GM18873 (cell line): Measurements from ENCODE around the gene DHRSX.
"Not testable (repeated sequence)": the region's sequence is repeated elsewhere in the genome, so short reads cannot be mapped to it uniquely, and the experiment has no call there.

Experiments
- ATAC-seq: cut with Tn5 transposase; IDR thresholded peaks from one replicate; pipeline ENCODE4 v1.9.1; 2021; ENCODE audit warnings: mild to moderate bottlenecking, moderate library complexity, moderate number of reproducible peaks; ENCODE audit not compliant: unreplicated experiment, low FRiP score

DHRSX gene

DNA sequence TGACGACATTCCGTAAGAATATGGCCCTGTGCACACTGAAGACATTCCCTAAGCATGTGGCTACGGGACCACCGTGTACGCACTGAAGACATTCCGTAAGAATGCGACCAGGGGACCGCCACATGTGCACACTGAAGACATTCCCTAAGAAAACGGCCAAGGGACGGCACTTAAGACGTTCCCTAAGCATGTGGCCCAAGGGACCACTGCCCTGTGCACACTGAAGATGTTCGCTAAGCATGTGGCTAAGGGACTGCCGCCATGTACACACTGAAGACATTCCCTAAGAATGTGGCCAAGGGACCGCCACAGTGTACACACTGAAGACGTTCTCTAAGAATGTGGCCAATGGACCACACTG, 21.4 kb downstream of the DHRSX start:
- no peak for ATAC-seq

DNA sequence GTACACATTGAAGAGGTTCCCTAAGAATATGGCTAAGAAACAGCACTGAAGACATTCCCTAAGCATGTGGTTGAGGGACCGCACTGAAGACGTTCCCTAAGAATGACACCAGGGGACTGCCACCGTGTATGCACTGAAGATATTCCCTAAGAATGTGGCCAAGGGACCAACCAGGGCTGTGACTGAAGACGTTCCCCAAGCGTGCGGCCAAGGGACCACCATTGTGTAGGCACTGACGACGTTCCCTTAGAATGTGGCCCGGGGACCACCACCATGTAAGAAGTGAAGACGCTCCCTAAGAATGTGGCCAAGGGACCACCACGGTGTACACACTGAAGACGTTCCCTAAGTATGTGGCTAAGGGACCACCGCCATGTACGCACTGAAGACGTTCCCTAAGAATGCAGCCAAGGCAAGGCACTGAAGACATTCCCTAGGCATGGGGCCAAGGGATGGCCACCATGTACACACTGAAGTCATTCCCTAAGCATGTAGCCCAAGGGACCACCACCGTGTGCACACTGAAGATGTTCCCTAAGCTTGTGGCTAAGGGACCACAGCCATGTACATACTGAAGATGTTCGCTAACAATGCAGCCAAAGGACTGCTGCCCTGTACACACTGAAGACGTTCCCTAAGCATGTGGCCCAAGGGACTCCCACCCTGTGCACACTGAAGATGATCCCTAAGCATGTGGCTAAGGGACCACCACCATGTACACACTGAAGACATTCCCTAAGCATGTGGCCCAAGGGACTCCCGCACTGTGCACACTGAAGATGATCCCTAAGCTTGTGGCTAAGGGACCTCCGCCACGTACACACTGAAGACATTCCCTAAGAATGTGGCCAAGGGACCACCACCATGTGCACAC, 22.0 kb downstream of the DHRSX start:
- ATAC-seq: no peak

DNA sequence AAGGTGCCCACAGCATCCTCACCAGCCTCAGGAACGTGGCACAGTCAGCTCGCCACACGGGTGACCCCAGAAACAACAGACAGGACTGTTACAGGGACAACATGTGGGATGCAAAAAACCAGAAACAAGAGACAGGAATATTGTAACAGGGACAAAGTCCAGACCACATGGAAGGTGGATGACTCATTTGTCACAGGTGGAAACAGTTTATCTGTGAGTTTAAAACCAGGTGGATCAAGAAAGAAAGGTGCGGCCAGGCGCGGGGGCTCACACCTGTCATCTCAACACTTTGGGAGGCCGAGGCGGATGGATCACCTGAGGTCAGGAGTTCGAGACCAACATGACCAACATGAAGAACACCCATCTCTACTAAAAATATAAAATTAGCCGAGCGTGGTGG, 23.5 kb downstream of the DHRSX start:
- not testable (repeated sequence) for ATAC-seq

DNA sequence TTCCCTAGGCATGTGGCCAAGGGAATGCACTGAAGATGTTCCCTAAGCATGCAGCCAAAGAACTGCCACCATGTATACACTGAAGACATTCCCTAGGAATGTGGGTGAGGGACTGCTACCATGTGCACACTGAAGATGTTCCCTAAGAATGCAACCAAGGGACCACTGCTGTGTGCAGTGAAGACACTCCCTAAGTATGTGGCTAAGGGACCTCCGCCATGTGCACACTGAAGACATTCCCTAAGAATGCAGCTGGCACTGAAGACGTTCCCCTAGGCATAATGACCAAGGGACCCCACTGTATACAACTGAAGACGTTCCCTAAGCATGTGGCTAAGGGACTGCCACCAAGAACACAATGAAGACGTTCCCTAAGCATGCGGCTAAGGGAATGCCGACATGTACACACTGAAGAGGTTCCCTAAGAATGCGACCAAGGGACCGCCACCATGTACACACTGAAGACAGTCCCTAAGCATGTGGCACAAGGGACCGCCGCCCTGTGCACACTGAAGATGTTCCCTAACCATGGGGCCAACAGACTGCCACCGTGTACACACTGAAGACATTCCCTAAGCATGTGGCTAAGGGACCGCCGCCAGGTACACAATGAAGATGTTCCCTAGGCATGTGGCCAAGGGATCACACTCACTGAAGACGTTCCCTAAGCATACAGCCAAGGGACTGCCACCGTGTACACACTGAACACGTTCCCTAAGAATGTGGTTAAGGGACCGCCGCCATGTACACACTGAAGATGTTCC, 25.6 kb downstream of the DHRSX start:
- ATAC-seq: no peak

DNA sequence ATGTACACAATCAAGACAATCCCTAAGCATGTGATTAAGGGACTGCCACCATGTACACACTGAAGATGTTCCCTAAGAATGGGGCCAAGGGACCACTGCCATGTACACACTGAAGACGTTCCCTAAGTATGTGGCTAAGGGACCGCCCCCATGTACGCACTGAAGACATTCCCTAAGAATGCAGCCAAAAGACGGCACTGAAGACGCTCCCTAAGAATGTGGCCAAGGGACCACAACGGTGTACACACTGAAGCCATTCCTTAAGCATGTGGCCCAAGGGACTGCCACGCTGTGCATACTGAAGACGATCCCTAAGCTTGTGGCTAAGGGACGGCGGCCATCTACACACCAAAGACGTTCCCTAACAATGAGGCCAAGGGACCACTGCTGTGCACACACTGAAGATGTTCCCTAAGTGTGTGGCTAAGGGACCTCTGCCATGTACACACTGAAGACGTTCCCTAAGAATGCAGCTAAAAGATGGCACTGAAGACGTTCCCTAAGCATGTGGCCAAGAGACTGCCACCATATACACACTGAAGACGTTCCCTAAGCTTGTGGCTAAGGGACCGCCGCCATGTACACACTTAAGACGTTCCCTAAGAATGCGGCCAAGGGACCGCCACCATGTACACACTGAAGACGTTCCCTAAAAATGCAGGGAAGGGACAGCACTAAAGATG, 26.4 kb downstream of the DHRSX start:
- no peak for ATAC-seq

DNA sequence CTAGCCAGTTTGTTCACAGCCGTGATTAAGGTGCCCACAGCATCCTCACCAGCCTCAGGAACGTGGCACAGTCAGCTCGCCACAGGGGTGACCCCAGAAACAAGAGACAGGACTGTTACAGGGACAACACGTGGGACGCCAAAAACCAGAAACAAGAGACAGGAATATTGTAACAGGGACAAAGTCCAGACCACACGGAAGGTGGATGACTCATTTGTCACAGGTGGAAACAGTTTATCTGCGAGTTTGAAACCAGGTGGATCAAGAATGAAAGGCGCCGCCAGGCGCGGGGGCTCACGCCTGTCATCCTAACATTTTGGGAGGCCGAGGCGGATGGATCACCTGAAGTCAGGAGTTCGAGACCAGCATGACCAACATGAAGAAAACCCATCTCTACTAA, 27.7 kb downstream of the DHRSX start:
- not testable (repeated sequence) for ATAC-seq

DNA sequence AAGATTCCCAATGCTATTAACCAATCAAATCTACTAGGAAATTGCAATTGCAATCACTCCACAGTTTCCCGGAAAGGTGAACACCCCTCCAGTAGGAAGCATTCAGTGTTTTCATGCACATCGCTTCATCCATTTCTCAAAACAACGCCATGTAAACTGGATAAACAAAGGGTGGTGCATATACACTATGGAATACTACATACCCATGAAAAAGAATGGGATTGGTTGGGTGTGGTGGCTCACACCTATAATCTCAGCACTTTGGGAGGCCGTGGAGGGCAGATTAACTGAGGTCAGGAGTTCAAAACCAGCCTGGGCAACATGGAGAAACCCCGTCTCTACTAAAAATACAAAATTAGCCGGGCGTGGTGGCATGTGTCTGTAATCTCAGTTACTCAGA, 29.1 kb downstream of the DHRSX start:
- no peak for ATAC-seq

DNA sequence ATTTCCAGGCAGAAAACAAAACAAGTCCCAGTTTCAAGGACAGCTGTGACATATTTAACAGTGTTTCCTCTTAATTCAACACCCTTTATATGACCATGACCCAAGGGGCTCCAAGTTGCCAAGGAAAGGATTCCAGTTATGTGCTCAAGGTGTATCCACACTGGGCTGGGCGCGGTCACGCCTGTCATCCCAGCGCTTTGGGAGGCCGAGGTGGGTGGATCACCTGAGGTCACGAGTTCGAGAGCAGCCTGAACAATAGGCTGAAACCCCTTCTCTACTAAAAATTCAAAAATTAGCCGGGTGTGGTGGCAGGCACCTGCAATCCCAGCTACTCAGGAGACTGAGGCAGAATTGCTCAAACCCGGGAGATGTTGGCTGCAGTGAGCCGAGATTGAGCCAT, 29.6 kb downstream of the DHRSX start:
- not testable (repeated sequence) for ATAC-seq

DNA sequence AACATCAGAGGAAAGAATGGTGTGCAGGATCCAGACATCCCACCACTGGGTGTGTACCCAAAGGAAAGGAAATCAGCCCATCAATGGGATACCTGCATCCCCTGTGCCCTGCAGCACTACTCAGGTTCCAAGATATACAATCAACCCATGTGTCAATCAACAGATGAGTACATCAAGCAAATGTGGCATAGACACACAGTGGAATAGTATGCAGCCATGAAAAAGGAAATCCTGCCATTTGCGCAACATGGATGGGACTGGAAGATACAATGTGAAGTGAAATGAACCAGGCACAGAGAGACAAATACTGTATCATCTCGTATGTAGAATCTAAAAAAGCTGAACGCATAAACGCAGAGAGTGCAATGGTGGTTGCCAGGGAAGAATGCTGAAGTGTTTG, 30.9 kb downstream of the DHRSX start:
- not testable (repeated sequence) for ATAC-seq

DNA sequence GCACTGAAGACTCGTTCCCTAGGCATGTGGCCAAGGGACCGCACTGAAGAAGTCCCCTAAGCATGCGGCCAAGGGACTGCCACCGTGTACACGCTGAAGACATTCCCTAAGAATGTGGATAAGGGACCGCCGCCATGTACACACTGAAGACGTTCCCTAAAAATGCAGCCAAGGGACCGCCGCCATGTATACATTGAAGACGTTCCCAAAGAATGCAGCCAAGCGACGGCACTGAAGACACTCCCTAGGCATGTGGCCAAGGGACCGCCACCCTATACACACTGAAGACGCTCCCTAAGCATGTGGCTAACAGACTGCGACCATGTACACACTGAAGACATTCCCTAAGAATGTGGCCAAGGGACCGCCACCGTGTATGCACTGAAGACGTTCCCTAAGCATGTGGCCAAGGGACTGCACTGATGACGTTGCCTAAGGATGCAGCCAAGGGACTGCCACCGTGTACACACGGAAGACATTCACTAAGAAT, 31.5 kb downstream of the DHRSX start:
- ATAC-seq: no peak

DNA sequence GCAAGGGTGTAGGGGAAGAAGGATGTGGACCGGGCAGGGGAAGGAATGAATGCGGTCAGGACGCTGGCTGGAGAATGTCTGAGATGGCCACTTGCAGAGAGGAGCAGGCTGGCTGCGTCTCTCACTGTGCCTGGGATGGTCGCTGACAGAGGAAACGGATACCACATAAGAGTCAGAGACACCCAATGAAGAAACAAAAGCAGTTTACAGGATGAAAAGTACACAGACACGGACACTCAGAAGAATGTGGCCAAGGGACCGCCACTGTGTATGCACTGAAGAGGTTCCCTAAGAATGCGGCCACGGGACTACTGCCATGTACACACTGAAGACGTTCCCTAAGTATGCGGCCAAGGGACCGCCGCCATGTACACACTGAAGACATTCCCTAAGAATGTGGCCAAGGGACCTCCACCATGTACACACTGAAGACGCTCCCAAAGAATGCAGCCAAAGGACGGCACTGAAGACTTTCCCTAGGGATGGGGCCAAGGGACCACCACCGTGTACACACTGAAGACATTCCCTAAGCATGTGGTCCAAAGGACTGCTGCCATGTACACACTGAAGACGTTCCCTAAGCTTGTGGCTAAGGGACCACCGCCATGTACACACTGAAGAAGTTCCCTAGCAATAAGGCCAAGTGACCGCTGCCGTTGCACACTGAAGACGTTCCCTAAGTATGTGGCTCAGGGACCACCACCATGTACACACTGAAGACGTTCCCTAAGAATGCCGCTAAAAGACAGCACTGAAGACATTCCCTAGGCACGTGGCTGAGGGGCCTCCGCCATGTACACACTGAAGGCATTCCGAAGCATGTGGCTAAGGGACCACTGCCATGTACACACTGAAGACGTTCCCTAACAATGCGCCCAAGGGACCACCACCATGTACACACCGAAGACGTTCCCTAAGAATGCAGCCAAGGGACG, 32.2 kb downstream of the DHRSX start:
- no peak for ATAC-seq

DNA sequence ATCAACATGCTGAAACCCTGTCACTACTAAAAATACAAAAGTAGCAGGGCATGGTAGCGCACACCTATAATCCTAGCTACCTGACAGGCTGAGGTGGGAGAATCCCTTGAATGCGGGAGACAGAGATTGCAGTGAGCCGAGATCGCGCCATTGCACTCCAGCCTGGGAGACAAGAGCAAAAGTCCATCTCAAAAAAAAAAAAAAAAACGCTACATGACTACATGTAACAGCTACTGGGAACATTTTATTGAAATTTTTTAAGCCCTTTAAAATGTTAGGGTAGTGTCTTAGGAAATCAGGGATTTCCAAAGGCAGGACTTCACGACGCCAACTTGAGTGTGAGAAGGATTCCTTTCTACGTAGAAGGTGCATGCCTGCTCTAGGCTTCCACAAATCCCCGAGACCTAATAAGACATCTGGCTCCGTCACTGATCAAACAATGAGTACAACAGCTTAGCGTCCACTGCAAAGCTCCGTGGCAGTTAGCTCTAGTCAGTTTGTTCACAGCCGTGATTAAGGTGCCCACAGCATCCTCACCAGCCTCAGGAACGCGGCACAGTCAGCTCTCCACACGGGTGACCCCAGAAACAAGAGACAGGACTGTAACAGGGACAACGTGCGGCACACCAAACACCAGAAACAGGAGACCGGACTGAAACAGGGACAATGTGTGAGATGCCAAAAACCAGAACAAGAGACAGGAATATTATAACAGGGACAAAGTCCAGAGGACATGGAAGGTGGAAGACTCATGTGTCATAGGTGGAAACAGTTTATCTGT, 33.7 kb downstream of the DHRSX start:
- ATAC-seq: no peak

DNA sequence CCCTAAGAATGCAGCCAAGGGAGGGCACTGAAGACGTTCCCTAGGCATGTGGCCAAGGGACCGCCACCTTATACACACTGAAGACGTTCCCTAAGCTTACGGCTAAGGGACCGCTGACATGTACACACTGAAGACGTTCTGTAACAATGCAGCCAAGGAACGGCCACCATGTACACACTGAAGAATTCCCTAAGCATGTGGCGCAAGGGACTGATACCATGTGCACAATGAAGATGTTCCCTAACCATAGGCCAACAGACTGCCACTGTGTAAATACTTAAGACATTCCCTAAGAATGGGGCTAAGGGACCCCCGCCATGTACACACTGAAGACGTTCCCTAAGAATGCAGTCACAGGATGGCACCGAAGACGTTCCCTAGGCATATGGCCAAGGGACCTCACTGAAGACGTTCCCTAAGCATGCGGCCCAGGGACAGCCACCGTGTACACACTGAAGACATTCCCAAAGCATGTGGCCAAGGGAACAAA, 36.1 kb downstream of the DHRSX start:
- no peak for ATAC-seq

DNA sequence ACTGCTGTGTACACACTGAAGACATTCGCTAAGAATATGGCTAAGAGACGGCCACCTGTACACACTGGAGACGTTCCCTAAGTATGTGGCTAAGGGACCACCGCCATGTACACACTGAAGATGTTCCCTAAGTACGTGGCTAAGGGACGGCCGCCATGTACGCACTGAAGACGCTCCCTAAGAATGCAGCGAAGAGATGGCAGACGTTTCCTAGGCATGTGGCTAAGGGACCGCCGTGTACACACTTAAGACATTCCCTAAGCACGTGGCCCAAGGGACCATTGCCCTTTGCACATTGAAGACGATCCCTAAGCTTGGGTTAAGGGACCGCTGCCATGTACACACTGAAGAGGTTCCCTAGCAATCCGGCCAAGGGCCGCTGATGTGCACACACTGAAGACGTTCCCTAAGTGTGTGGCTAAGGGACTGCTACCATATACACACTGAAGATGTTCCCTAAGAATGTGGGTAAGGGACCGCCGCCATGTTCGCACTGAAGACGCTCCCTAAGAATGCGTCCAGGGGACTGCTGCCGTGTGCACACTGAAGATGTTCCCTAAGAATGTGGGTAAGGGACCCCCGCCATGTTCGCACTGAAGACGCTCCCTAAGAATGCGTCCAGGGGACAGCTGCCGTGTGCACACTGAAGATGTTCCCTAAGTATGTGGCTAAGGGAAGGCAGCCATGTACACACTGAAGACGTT, 36.7 kb downstream of the DHRSX start:
- ATAC-seq: no peak

DNA sequence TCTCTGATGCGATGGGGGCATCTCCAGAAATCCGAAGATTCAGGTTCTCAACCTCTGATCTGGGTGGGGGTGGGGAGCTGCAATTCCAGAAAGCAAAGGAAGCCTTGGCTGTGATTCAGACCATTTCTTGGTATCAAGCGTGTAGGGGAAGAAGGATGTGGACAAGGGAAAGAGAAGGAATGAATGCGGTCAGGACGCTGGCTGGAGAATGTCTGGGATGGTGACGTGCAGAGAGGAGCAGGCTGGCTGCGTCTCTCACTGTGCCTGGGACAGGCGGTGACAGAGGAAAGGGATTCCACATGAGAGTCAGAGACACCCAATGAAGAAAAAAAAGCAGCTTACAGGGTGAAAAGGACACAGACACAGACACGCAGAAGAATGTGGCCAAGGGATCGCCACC, 37.3 kb downstream of the DHRSX start:
- not testable (repeated sequence) for ATAC-seq

DNA sequence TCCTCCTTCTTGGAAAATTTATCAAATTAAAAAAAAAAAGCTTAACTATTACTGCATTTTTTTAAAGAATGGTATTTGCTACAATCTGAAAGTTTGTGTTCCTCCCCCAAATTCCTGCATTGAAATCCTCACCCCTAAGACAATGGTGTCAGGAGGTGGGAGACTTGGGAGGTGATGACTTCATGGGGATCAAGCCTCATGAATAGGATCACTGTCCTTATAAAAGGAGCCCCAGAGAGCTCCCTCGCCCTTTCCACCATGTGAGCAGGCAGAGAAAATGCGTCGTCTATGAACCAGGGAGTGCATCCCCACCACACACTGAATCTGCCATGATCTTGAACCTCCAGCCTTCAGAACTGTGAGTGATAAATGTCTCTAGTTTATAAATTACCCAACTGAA, 38.0 kb downstream of the DHRSX start:
- no peak for ATAC-seq

DNA sequence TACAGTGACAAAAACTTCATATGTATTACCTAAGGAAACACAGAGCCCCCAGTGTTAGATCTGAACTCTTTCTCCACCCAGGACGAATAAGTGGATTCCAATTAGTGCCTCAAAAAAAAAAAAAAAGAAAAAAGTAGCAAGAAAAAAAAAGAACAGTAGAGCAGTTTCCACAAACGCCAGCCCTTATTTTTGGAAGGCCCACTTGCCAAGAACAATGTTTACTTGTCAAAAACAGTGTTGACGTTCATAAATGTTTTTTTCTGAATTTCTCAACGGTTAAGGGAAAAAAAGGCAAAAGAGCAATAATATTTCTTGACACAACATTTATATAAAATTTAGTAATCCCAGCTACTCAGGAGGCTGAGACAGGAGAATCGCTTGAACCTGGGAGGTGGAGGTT, 38.7 kb downstream of the DHRSX start:
- no peak for ATAC-seq

DNA sequence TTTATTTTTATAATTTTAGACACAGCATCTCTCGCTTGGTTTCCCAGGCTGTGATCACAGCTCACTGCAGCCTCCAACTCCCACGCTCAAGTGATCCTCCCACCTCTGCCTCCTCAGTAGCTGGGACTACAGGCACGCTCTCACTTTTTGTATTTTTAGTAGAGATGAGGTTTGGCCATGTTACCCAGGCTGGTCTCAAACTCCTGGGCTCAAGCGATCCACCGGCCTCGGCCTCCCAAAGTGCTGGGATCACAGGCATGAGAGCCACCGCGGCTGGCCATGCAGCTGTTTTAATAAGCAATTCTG, 39.1 kb downstream of the DHRSX start:
- no peak for ATAC-seq
